Measurements from ENCODE around the gene PEA15.

The PEA15 gene

DNA sequence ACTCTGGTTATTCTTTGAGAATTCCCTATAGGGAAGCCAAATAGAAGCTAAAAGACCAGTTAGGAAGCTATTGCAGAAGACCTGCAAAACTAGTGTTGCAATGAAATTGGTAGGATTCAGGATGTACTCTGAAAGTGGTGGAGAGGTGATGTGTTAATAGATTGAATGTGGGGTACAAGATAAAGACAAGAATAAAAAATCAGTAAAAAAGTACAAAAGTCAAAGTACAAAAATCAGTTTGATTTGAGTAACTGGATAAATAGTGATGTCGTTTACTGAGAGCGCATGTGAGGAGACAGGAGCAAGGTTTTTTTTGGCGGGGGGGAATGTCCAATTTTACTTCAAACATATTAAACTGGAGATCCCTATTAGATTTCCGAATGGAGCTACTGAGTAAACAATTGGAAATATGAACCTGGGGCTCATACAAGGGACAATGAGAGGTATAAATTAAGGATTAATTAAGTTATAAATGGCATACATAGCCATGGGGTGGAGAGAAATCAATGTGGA, 59.7 kb downstream of the PEA15 start:
- peaks cover 11% of the 10 kb centered on the region for H3K27me3 ChIP-seq (ENCODE audit: insufficient read depth, low read length)
- H3K36me3 ChIP-seq (ENCODE audit: insufficient read depth, low read depth, low read length): 0 out of 2 replicates have a peak, but pooled peaks cover 6% of the 10 kb centered on the region
- no peak overlapping the region for H3K27ac ChIP-seq (ENCODE audit: low read length)
- no peak overlapping the region for H3K9ac ChIP-seq (ENCODE audit: low read depth, low read length)
- H3K9me3 ChIP-seq (ENCODE audit: insufficient read depth, low read depth, low read length): no peaks in the 10 kb centered on the region
- H3K4me3 ChIP-seq (ENCODE audit: low read length): no peak overlapping the region
- peaks cover 14% of the 10 kb centered on the region for H3K4me1 ChIP-seq (ENCODE audit: insufficient read depth, low read length)
